Kidney (tissue), 14 donors: ENCODE measurements around the gene HIRA. TPM values are rescaled to one million over a fixed set of nuclear protein-coding genes. Genes with fewer than 3 reads are reported as not detected.

ENCODE experiments used
- DNase-seq, 5 donors: peaks; one replicate each; pipeline ENCODE4 v3.0.0-alpha.2; 2013 to 2020
- FAIRE-seq: peaks from 2 replicates; lab custom pipeline; 2012; peaks lifted over from hg19 to GRCh38; lab: Jason Lieb, UNC
- H3K27ac ChIP-seq, 2 donors: one replicate each; pipeline ENCODE4 v1.7.0; 2013; ENCODE audit warnings: low read depth in 2 of 2, low read length in 2 of 2, inconsistent platforms in 1 of 2
- H3K27me3 ChIP-seq: one replicate; pipeline ENCODE4 v1.7.1; 2013; ENCODE audit warnings: low read length, inconsistent platforms; ENCODE audit not compliant: control insufficient read depth, insufficient read depth
- H3K36me3 ChIP-seq, 3 donors: one replicate each; pipeline versions ENCODE4 v1.7.0 to v1.7.1; 2013; ENCODE audit warnings: low read length in 3 of 3, control low read depth in 1 of 3, inconsistent platforms in 1 of 3; ENCODE audit not compliant: insufficient read depth in 3 of 3, control insufficient read depth in 2 of 3
- H3K4me1 ChIP-seq, 3 donors: one replicate each; pipeline versions ENCODE4 v1.7.0 to v1.7.1; 2013; ENCODE audit warnings: low read length in 3 of 3, inconsistent platforms in 1 of 3, low read depth in 1 of 3; ENCODE audit not compliant: control insufficient read depth in 2 of 3, insufficient read depth in 2 of 3
- H3K4me3 ChIP-seq, 3 donors: one replicate each; pipeline versions ENCODE4 v1.7.0 to v1.8.1; 2013; ENCODE audit warnings: low read length in 3 of 3, control low read depth in 1 of 3, inconsistent platforms in 1 of 3
- H3K9ac ChIP-seq, 3 donors: one replicate each; pipeline versions ENCODE4 v1.7.0 to v1.7.1; 2013; ENCODE audit warnings: low read length in 3 of 3, control low read depth in 1 of 3, inconsistent platforms in 1 of 3
- H3K9me3 ChIP-seq, 3 donors: one replicate each; pipeline versions ENCODE4 v1.7.0 to v1.7.1; 2013; ENCODE audit warnings: low read length in 3 of 3, control low read depth in 1 of 3, inconsistent platforms in 1 of 3; ENCODE audit not compliant: control insufficient read depth in 2 of 3, insufficient read depth in 1 of 3
- intact Hi-C: fragments of 100-400 bp; cut with DNase I; formaldehyde crosslinking; loops from one replicate; pipeline ENCODE4 v1.11.1; 2022
- polyA plus RNA-seq: library from polyadenylated mRNA; stranded (reverse); fragments of 350-450 nt; fragmentation: Illumina TruSeq; extraction: RNeasy Lipid Tissue Mini Kit (QIAGEN cat#74804); gene quantifications from one replicate; pipeline ENCODE4 v1.2.3, GENCODE V29; 2014; ENCODE audit warnings: low read depth, low replicate concordance; ENCODE audit not compliant: insufficient read depth
- total RNA-seq: library from RNA; stranded (reverse); fragmentation: NEBNext Ultra II Directional; extraction: Animal tissue kit (Norgen Biotek cat#: 25700); gene quantifications from one replicate; pipeline ENCODE4 v1.2.1, GENCODE V29; 2021
- TF ChIP-seq, protein P1 (sequence below): IDR thresholded peaks from 3 replicates; pipeline ENCODE4 v1.5.1; 2012; ENCODE audit warnings: mild to moderate bottlenecking, moderate library complexity, borderline replicate concordance; ENCODE audit not compliant: insufficient read depth; ENCODE audit errors: extremely low read depth
- donor health status: control.
- donor health status: control.
- donor health status: control.
- donor health status: control.
- donor health status: control.
- donor health status: DM: yes; HTN: yes; CAD: no.
- donor health status: Normal renal cell carcinoma (clear cell type).

HIRA gene
- total and polyA plus RNA-seq, 2 donors from 2014 or later: 18.5 to 26.8 TPM

DNA sequence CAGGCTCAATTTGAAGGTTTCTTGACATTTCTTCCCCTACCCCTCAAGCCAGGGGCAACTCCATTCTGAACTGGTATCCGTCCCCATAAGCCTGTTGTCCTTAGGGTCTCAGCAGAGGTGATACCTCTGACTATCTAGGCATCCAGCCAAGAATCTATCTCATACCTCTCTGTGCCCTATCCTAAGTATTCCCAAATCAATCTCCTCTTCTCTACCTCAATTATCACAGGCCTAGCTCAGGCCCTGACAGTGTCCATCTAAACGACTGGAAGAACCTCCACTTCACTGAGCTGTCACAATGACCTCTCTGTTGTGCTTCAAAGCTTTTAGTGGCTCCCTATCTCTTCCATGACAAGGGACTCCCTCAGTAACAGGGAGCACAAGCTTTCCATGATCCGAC, 26.9 kb downstream of the HIRA start:
- Histone ChIP-seq H3K27ac (no peak overlapping the region), H3K9ac (no peak overlapping the region), H3K4me3 (no peak overlapping the region), H3K4me1 (no peaks in the 10 kb centered on the region), H3K9me3 (no peaks in the 10 kb centered on the region), H3K27me3 (no peaks in the 10 kb centered on the region), H3K36me3 (peaks cover 0 to 62% (median 27%) of the 10 kb centered on the region in 3 donors)
- FAIRE-seq (no peak), DNase-seq (no peak)
- intact Hi-C loops: no loop called here
- TF ChIP-seq, protein P1, sequence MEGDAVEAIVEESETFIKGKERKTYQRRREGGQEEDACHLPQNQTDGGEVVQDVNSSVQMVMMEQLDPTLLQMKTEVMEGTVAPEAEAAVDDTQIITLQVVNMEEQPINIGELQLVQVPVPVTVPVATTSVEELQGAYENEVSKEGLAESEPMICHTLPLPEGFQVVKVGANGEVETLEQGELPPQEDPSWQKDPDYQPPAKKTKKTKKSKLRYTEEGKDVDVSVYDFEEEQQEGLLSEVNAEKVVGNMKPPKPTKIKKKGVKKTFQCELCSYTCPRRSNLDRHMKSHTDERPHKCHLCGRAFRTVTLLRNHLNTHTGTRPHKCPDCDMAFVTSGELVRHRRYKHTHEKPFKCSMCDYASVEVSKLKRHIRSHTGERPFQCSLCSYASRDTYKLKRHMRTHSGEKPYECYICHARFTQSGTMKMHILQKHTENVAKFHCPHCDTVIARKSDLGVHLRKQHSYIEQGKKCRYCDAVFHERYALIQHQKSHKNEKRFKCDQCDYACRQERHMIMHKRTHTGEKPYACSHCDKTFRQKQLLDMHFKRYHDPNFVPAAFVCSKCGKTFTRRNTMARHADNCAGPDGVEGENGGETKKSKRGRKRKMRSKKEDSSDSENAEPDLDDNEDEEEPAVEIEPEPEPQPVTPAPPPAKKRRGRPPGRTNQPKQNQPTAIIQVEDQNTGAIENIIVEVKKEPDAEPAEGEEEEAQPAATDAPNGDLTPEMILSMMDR: no peak

GRCh38 chr22:19402642-19403191, 28.8 kb downstream of the HIRA start:
- no peaks in the 10 kb centered on the region for H3K9me3 ChIP-seq
- H3K36me3 ChIP-seq: peaks cover 0 to 61% (median 23%) of the 10 kb centered on the region in 3 donors
- H3K27ac ChIP-seq: no peak overlapping the region
- FAIRE-seq: no peak
- H3K4me1 ChIP-seq: no peaks in the 10 kb centered on the region
- no peak for DNase-seq
- no peak overlapping the region for H3K9ac ChIP-seq
- no peak overlapping the region for H3K4me3 ChIP-seq
- TF ChIP-seq, protein P1: no peak
- intact Hi-C loops: no loop called here
- H3K27me3 ChIP-seq: no peaks in the 10 kb centered on the region

- no peak overlapping the region for H3K4me3 ChIP-seq
- H3K9ac ChIP-seq: no peak overlapping the region
- DNase-seq: no peak
- H3K27ac ChIP-seq: no peak overlapping the region
- peaks cover 0 to 64% (median 22%) of the 10 kb centered on the region in 3 donors for H3K36me3 ChIP-seq
- no peak for FAIRE-seq
- no peaks in the 10 kb centered on the region for H3K9me3 ChIP-seq
- intact Hi-C loops: no loop called here
- no peaks in the 10 kb centered on the region for H3K4me1 ChIP-seq
- no peaks in the 10 kb centered on the region for H3K27me3 ChIP-seq
- TF ChIP-seq, protein P1: no peak
Measured at GRCh38 chr22:19401483-19401882, 30.1 kb downstream of the HIRA start.

GRCh38 chr22:19400881-19401280, 30.7 kb downstream of the HIRA start:
- H3K4me3 ChIP-seq: no peak overlapping the region

More at GRCh38 chr22:19400881-19401280, 30.7 kb downstream of the HIRA start:
- FAIRE-seq (no peak), DNase-seq (peak in 1 of 5 donors; percentile 20)
- H3K9me3 ChIP-seq: no peaks in the 10 kb centered on the region
- H3K9ac ChIP-seq: no peak overlapping the region
- intact Hi-C loops: no loop called here
- H3K36me3 ChIP-seq: peaks cover 0 to 64% (median 21%) of the 10 kb centered on the region in 3 donors
- H3K27me3 ChIP-seq: no peaks in the 10 kb centered on the region
- no peaks in the 10 kb centered on the region for H3K4me1 ChIP-seq
- H3K27ac ChIP-seq: no peak overlapping the region
- TF ChIP-seq, protein P1: no peak
